ENCODE measurements around the gene TSPAN5.

TSPAN5 gene

DNA sequence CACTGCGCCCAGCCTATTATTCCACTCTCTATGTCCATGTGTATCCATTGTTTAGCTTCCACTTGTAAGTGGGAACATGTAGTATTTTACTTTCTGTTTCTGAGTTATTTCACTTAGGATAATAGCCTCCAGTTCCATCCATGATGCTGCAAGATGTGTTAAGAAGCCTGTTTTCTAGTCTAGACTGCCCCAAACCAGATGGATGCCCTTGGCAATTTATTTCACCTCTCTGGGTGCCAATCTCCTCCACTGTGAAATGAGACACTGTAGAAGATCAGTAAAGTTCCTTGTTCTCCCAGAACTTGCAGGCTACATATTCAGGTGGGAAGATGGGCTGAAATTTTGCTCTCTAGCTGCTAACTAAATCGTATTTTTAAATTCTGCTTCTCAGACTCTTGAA is 72.8 kb downstream of the TSPAN5 start:
- no peak overlapping the region for H3K4me3 ChIP-seq (ENCODE audit: low read length)
- no peak for TF ChIP-seq ZNF274 (IDR thresholded peaks at IDR 0.05; ENCODE audit: low read depth, low read length)

- TF ChIP-seq ZNF274 (IDR thresholded peaks at IDR 0.05; ENCODE audit: low read depth, low read length), result no peak
- H3K4me3 ChIP-seq (ENCODE audit: low read length), result no peak overlapping the region
These were observed 74.1 kb downstream of the TSPAN5 start for GRCh38 chr4:98584265-98584664.

DNA sequence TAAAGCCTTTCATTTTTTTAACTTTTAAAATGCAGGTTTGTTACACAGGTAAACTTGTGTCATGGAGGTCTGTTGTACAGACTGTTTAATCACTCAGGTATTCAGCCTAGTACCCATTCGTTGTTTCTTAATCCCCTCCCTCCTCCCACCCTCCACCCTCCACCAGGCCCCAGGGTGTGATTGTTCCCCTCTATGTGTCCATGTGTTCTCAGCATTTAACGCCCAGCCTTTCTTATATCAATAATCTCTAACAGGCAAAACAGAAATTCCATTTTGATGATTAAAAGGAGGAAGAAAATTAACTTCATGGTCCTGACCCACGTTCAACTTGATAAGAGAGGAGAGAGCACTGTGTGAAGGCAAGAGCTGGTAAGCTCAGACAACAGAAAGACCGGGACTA is 75.1 kb downstream of the TSPAN5 start:
- no peak for TF ChIP-seq ZNF274 (IDR thresholded peaks at IDR 0.05; ENCODE audit: low read depth, low read length)
- H3K4me3 ChIP-seq (ENCODE audit: low read length), result no peak overlapping the region

- TF ChIP-seq ZNF274 (IDR thresholded peaks at IDR 0.05; ENCODE audit: low read depth, low read length), result no peak
- H3K4me3 ChIP-seq (ENCODE audit: low read length), result no peak overlapping the region
These were observed 77.3 kb downstream of the TSPAN5 start for GRCh38 chr4:98581126-98581525.

GRCh38 chr4:98577956-98578355 is 80.5 kb downstream of the TSPAN5 start:
- no peak for TF ChIP-seq ZNF274 (IDR thresholded peaks at IDR 0.05; ENCODE audit: low read depth, low read length)
- no peak overlapping the region for H3K4me3 ChIP-seq (ENCODE audit: low read length)

DNA sequence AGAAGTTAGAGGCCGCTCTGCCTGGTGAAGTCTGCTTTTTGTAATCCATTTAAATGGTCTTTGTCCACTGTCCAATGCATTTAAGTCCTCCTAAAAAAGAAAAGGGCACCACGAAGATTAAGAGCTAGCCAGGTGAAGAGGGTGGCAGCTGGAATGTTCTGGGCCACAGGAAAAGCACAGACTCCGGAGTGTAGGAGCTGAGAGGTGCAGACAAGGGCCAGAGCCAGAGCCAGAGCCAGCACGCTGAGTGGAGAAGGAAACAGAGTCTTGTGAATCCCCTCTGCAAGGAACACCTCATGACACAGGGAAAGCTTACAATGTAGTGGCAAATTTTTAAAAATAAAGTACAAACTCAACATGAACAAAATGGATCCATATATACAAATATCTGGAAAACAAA is 83.6 kb downstream of the TSPAN5 start:
- no peak overlapping the region for H3K4me3 ChIP-seq (ENCODE audit: low read length)
- TF ChIP-seq ZNF274 (IDR thresholded peaks at IDR 0.05; ENCODE audit: low read depth, low read length), result no peak

DNA sequence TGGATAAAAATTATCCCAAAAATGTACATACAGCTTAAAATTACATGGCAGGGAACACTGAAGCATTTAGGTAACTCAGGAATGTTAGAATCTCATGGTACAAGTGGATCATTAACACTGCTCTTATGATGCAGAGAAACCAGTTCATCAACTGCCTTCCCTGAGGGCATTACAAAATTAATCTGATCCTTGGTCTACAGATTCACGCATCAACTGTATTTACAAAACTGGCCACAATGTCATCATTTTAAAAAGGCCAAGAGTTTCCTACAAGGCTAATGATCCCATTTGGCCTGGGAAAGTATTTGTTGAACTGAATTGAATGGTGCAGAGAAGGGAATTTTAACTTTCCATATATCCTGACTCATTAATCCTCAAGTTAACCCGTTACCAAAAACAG is 84.6 kb downstream of the TSPAN5 start:
- H3K4me3 ChIP-seq (ENCODE audit: low read length), result no peak overlapping the region
- no peak for TF ChIP-seq ZNF274 (IDR thresholded peaks at IDR 0.05; ENCODE audit: low read depth, low read length)

DNA sequence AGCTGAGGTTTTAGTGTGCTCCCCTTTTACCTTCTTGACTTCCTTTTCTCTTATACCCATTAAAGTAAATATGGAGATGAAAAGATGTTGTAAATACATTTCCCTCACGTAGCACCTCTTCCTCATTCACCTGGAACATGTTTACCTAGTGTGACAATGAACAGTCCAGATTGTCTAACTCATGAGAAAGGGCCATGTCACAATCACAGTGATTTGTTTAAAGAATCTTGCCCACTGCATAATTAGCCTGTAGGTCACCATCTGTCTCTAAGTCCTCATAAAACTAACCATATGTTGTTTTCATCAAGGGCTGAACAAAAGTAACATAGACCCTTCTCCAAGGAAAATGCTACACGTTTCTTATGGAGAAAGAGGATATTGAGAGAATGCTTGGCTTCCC is 85.7 kb downstream of the TSPAN5 start:
- H3K4me3 ChIP-seq (ENCODE audit: low read length), result no peak overlapping the region
- no peak for TF ChIP-seq ZNF274 (IDR thresholded peaks at IDR 0.05; ENCODE audit: low read depth, low read length)

DNA sequence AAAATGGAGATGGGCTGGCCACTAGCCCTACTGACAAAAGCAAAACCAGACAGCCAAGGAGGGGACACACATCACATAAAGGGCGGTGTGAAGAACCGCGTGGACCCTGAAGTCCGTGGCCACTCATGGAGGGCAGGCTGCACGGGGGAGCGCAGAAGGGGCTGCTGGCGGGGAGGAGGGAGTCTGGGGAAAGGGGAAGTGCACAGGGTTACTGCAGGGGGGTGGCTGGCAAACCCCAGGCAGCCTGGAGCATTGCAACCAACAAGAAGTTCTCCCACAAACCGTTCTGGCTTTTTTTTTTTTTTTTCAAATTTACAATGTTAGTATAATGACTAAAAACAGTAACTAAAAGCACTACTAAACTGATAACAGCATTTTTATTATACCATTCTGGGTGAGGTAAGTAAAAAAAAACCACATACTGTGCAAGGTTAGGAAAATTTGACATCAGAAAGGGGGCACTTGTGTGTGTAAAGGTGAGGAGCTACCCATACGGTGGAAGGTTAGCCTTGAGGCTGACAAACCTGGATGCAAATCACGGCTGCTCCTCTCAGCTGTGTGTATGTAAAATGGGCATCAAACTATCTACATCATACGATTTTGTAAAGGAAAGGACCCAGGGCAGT is 87.1 kb downstream of the TSPAN5 start:
- no peak for TF ChIP-seq ZNF274 (IDR thresholded peaks at IDR 0.05; ENCODE audit: low read depth, low read length)
- H3K4me3 ChIP-seq (ENCODE audit: low read length), result no peak overlapping the region

GRCh38 chr4:98570151-98570797 is 88.1 kb downstream of the TSPAN5 start:
- TF ChIP-seq ZNF274 (IDR thresholded peaks at IDR 0.05; ENCODE audit: low read depth, low read length), result no peak
- no peak overlapping the region for H3K4me3 ChIP-seq (ENCODE audit: low read length)

DNA sequence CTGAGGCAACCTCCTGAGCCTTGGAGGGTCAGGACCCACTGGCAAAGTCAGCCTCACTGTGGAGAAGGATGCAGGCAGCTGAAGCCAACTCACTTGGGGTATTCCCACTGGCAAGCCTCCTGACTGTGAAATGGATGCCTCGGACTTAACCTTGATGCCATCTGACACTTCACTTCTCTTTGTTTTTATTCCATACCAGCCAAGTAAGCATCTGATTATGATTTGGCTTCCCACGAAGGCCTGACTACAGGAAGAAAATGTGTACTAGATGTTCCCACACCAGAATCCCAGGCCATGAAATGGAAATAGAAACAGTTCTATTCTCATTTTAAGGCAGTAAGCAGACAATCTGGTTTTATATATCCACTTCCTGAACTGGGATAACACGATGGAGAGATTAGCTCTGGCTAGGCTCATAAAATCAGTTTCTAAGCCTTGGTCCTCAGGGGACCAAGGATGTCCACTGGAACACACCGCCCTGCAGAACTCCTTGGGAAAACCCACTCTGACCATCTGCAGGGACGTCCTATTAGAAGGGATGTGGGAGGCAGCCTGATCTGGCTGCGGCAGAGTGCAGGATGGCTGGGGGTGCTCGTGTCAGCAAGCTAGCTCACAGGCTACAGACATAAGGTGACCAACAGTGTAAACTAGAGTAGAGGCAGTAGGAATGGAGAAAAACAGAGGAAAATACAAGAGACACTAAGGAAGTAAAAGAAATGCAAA is 89.3 kb downstream of the TSPAN5 start:
- no peak for TF ChIP-seq ZNF274 (IDR thresholded peaks at IDR 0.05; ENCODE audit: low read depth, low read length)
- H3K4me3 ChIP-seq (ENCODE audit: low read length), result no peak overlapping the region

GRCh38 chr4:98567611-98568010 is 90.8 kb downstream of the TSPAN5 start:
- TF ChIP-seq ZNF274 (IDR thresholded peaks at IDR 0.05; ENCODE audit: low read depth, low read length), result no peak
- H3K4me3 ChIP-seq (ENCODE audit: low read length), result no peak overlapping the region

DNA sequence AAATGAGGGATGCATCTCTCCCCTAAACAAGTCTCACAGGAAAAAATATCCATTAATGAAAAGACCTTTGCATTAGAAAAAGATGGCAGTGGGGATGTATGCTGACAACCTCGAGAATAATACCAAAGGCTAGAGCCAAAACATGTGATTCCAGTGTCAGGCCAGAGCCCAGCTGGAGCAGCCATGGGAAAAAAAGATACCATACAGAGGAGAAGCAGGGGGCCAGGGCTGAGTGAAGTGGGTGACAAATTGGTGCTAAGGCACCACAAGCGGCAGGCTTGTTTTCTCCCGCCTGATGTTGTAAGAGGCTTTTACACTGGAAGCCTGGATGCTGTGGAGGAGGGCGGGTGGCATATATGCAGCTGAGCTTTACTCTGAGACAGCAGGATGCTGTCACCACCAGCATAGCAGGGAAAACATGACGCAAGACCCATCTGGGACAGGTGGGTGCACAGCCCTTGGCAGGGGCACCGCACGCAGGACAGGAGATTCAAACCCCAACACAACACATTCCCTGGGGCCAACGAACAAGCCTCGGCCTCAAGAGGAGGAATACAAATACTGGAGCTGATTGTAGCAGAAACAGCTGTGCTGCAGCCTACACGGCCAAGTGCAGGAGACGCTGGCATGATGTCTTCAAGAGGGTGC is 91.9 kb downstream of the TSPAN5 start:
- TF ChIP-seq ZNF274 (IDR thresholded peaks at IDR 0.05; ENCODE audit: low read depth, low read length), result no peak
- H3K4me3 ChIP-seq (ENCODE audit: low read length), result no peak overlapping the region

GRCh38 chr4:98565681-98566301 is 92.6 kb downstream of the TSPAN5 start:
- no peak overlapping the region for H3K4me3 ChIP-seq (ENCODE audit: low read length)
- no peak for TF ChIP-seq ZNF274 (IDR thresholded peaks at IDR 0.05; ENCODE audit: low read depth, low read length)
